Neural progenitor cell (in vitro differentiated cells): ENCODE measurements around the gene IFI27L1. TPM values are rescaled to one million over a fixed set of nuclear protein-coding genes. Genes with fewer than 3 reads are reported as not detected.

Experiments
- DNase-seq: peaks from one replicate; pipeline ENCODE4 v3.0.0-alpha.2; 2016; ENCODE audit warnings: low spot score
- H2AFZ ChIP-seq: fragments of 200-600 bp; sonication (generic); replicated peaks from 2 replicates; pipeline ENCODE4 v1.6.1; 2016; ENCODE audit warnings: antibody characterized with exemption
- H3F3A ChIP-seq: fragments of 200-600 bp; sonication (generic); 2 replicates; pipeline ENCODE4 v1.6.1; 2016; ENCODE audit warnings: antibody characterized with exemption, low read depth
- H3K27ac ChIP-seq: fragments of 200-600 bp; sonication (generic); 2 replicates; pipeline ENCODE4 v1.5.1; 2016; ENCODE audit warnings: mild to moderate bottlenecking
- H3K27me3 ChIP-seq: fragments of 200-600 bp; sonication (generic); 2 replicates; pipeline ENCODE4 v1.6.1; 2016; ENCODE audit warnings: mild to moderate bottlenecking, moderate library complexity
- H3K36me3 ChIP-seq: fragments of 200-600 bp; sonication (generic); 2 replicates; pipeline ENCODE4 v1.5.1; 2016
- H3K4me1 ChIP-seq: fragments of 200-600 bp; sonication (generic); 2 replicates; pipeline ENCODE4 v1.6.1; 2016; ENCODE audit warnings: mixed run types
- H3K4me2 ChIP-seq: fragments of 200-600 bp; sonication (generic); 2 replicates; pipeline ENCODE4 v1.6.1; 2016
- H3K4me3 ChIP-seq: fragments of 200-600 bp; sonication (generic); 2 replicates; pipeline ENCODE4 v1.5.1; 2016
- H3K79me2 ChIP-seq: fragments of 200-600 bp; sonication (generic); 2 replicates; pipeline ENCODE4 v1.6.1; 2016; ENCODE audit warnings: low read depth
- H3K9ac ChIP-seq: fragments of 200-600 bp; sonication (generic); 2 replicates; pipeline ENCODE4 v1.6.1; 2016
- H3K9me3 ChIP-seq: fragments of 200-600 bp; sonication (generic); 2 replicates; pipeline ENCODE4 v1.5.1; 2016; ENCODE audit warnings: low read depth
- H4K20me1 ChIP-seq: fragments of 200-600 bp; sonication (generic); 2 replicates; pipeline ENCODE4 v1.6.1; 2016; ENCODE audit warnings: low read depth
- H3K27ac Mint-ChIP-seq: 3 replicates; pipeline ENCODE4 v1.8.0; 2021; ENCODE audit warnings: mixed read lengths
- H3K27me3 Mint-ChIP-seq: 2 replicates; pipeline ENCODE4 v1.8.0; 2022; ENCODE audit warnings: low read depth, mild to moderate bottlenecking, inconsistent platforms, moderate library complexity, mixed read lengths; ENCODE audit not compliant: insufficient read depth
- H3K36me3 Mint-ChIP-seq: 3 replicates; pipeline ENCODE4 v1.8.0; 2021; ENCODE audit warnings: mixed read lengths
- H3K4me1 Mint-ChIP-seq: 3 replicates; pipeline ENCODE4 v1.8.0; 2021; ENCODE audit warnings: mixed read lengths
- H3K4me3 Mint-ChIP-seq: 3 replicates; pipeline ENCODE4 v1.8.0; 2021; ENCODE audit warnings: mild to moderate bottlenecking, moderate library complexity, mixed read lengths
- H3K9me3 Mint-ChIP-seq: 3 replicates; pipeline ENCODE4 v1.8.0; 2020; ENCODE audit warnings: mixed read lengths
- EZH2 ChIP-seq: fragments of 200-600 bp; sonication (generic); IDR thresholded peaks from 2 replicates; pipeline ENCODE4 v1.6.1; 2017; ENCODE audit warnings: antibody characterized with exemption, mild to moderate bottlenecking, moderate library complexity
- EZH2phosphoT487 ChIP-seq: fragments of 200-600 bp; sonication (generic); IDR thresholded peaks from 2 replicates; pipeline ENCODE4 v1.6.1; 2017; ENCODE audit warnings: antibody characterized with exemption
- total RNA-seq: library from RNA; depleted of rRNA; stranded (reverse); fragments of >200 nt; gene quantifications from 2 replicates; pipeline ENCODE4 v1.2.3, GENCODE V29; 2015; ENCODE audit warnings: low replicate concordance
- TF ChIP-seq, protein P1 (sequence below): fragments of 200-600 bp; sonication (generic); IDR thresholded peaks from 2 replicates; pipeline ENCODE4 v1.5.1; 2017; ENCODE audit warnings: antibody characterized with exemption, mild to moderate bottlenecking

The IFI27L1 gene
- total RNA-seq, 1 donor from 2014 or later: 10.8 TPM

DNA sequence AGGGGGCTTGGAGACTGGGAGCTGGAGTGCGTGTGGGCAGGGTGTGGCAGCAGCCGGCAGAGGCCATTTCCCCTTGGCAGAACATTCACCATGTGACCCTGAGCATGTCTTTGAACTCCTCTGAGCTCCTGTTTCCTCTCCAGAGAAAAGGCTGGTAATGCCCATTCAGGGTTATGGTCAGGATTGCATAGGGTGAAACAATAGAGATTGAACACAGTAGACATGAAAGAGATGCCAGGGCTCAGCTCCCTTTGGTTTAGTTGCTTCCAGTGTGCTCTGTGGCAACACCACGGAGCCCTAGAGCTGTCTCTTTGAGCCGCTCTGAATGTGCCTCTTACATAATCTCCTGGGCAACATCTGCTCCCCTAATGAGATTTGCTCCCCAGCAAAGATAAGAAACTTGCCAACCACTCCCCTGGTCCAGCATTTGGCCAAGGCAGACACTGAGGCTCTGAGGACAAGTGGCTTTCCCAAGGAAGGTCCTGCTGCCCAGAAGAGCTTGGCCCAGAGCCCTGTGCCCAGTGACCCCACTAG lies 34.0 kb downstream of the IFI27L1 start:
- H3K36me3 ChIP-seq: no peaks in the 10 kb centered on the region
- H3K27me3 Mint-ChIP-seq: peaks cover 2% of the 10 kb centered on the region
- H3K4me3 ChIP-seq: no peak overlapping the region
- H3K4me1 ChIP-seq: peaks cover 7% of the 10 kb centered on the region
- no peaks in the 10 kb centered on the region for H3K9me3 Mint-ChIP-seq
- H3K4me2 ChIP-seq: no peak overlapping the region
- H3K36me3 Mint-ChIP-seq: no peaks in the 10 kb centered on the region
- H3K27ac ChIP-seq: no peak overlapping the region
- H3K4me3 Mint-ChIP-seq: no peak overlapping the region
- no peak for DNase-seq
- no peak overlapping the region for H2AFZ ChIP-seq
- TF ChIP-seq EZH2phosphoT487 (no peak), EZH2 (no peak)
- TF ChIP-seq, protein P1, sequence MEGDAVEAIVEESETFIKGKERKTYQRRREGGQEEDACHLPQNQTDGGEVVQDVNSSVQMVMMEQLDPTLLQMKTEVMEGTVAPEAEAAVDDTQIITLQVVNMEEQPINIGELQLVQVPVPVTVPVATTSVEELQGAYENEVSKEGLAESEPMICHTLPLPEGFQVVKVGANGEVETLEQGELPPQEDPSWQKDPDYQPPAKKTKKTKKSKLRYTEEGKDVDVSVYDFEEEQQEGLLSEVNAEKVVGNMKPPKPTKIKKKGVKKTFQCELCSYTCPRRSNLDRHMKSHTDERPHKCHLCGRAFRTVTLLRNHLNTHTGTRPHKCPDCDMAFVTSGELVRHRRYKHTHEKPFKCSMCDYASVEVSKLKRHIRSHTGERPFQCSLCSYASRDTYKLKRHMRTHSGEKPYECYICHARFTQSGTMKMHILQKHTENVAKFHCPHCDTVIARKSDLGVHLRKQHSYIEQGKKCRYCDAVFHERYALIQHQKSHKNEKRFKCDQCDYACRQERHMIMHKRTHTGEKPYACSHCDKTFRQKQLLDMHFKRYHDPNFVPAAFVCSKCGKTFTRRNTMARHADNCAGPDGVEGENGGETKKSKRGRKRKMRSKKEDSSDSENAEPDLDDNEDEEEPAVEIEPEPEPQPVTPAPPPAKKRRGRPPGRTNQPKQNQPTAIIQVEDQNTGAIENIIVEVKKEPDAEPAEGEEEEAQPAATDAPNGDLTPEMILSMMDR: no peak
- H3F3A ChIP-seq: no peaks in the 10 kb centered on the region
- no peaks in the 10 kb centered on the region for H4K20me1 ChIP-seq
- H3K27me3 ChIP-seq: no peaks in the 10 kb centered on the region
- H3K79me2 ChIP-seq: no peaks in the 10 kb centered on the region
- no peak overlapping the region for H3K9ac ChIP-seq
- H3K27ac Mint-ChIP-seq: peak overlapping the region; percentile 25
- peaks cover 18% of the 10 kb centered on the region for H3K4me1 Mint-ChIP-seq
- H3K9me3 ChIP-seq: no peaks in the 10 kb centered on the region

DNA sequence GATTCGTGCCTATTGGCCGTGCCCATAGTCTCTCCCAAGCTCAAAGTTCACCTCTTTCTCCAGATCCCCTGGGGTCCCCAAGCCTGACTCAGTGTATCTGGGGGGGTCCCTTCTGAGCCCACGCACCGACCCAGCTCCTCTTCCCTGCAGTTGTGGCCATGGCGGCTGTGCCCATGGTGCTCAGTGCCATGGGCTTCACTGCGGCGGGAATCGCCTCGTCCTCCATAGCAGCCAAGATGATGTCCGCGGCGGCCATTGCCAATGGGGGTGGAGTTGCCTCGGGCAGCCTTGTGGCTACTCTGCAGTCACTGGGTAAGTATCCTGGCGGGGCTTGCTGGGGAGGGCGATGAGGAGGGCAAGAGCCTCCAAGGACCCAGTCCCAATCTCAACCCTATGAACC lies 34.5 kb downstream of the IFI27L1 start:
- Mint-ChIP-seq H3K4me1 (peaks cover 18% of the 10 kb centered on the region), H3K9me3 (peaks cover 2% of the 10 kb centered on the region), H3K36me3 (no peaks in the 10 kb centered on the region), H3K27ac (peak overlapping the region; percentile 25), H3K27me3 (peaks cover 3% of the 10 kb centered on the region), H3K4me3 (no peak overlapping the region)
- H3K36me3 ChIP-seq: no peaks in the 10 kb centered on the region
- TF ChIP-seq EZH2phosphoT487: no peak
- TF ChIP-seq EZH2: no peak
- TF ChIP-seq, protein P1: no peak
- no peak overlapping the region for H3K4me2 ChIP-seq
- H4K20me1 ChIP-seq: no peaks in the 10 kb centered on the region
- DNase-seq: no peak
- H3K79me2 ChIP-seq: no peaks in the 10 kb centered on the region
- H2AFZ ChIP-seq: no peak overlapping the region
- H3K27me3 ChIP-seq: no peaks in the 10 kb centered on the region
- no peak overlapping the region for H3K27ac ChIP-seq
- no peak overlapping the region for H3K9ac ChIP-seq
- H3K4me3 ChIP-seq: no peak overlapping the region
- no peaks in the 10 kb centered on the region for H3K9me3 ChIP-seq
- H3K4me1 ChIP-seq: peaks cover 2% of the 10 kb centered on the region
- no peaks in the 10 kb centered on the region for H3F3A ChIP-seq

DNA sequence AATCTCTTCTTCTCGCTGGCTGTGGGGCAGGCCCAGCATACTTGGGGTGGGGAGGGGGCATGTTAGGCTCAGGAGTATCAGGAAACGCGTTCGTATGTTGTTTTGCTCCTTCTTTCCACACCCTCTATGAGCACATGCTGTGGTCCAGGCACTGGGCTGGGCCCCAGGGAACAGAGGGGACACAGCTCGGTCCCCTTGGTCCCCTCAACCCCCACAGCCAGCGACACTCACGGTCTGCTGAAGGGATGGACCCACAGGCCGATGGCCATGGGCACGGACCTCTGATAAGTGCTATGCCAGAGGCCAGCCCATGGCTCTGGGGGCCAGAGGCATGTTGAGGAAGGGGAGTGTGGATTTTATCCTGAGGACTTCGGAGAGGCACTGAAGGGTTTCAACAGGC lies 35.6 kb downstream of the IFI27L1 start:
- H3K4me3 ChIP-seq: no peak overlapping the region
- no peaks in the 10 kb centered on the region for H3K36me3 ChIP-seq
- Mint-ChIP-seq H3K27me3 (peaks cover 11% of the 10 kb centered on the region), H3K27ac (no peak overlapping the region), H3K4me3 (no peak overlapping the region), H3K4me1 (peaks cover 18% of the 10 kb centered on the region), H3K36me3 (no peaks in the 10 kb centered on the region), H3K9me3 (peaks cover 6% of the 10 kb centered on the region)
- H4K20me1 ChIP-seq: no peaks in the 10 kb centered on the region
- H3K4me2 ChIP-seq: no peak overlapping the region
- no peak for TF ChIP-seq EZH2phosphoT487
- no peak overlapping the region for H2AFZ ChIP-seq
- no peak overlapping the region for H3K27ac ChIP-seq
- DNase-seq: no peak
- no peaks in the 10 kb centered on the region for H3K9me3 ChIP-seq
- no peaks in the 10 kb centered on the region for H3K79me2 ChIP-seq
- H3F3A ChIP-seq: no peaks in the 10 kb centered on the region
- H3K9ac ChIP-seq: no peak overlapping the region
- no peaks in the 10 kb centered on the region for H3K27me3 ChIP-seq
- no peaks in the 10 kb centered on the region for H3K4me1 ChIP-seq

DNA sequence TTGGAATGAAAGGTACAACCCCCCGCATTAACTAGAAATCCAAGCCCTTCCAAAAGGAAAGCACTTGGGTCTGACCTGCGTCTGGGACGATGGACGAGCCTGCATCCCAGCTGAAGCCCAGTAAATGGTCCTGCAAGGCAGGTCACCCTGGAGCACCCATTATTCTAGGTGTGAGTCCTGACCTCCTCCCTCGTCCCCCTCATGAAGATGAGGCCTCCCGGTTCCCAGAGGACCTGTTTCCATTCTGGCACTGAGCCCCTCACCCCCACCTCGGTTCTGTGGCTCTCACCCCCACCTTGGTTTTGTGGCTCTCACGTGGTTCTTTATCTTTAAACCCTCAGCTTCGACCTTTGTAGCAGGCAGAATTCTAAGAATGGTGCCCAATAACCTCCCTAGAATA lies 36.7 kb downstream of the IFI27L1 start:
- H3K9me3 Mint-ChIP-seq: peaks cover 6% of the 10 kb centered on the region
- H3K27ac Mint-ChIP-seq: no peak overlapping the region
- H3K4me3 Mint-ChIP-seq: no peak overlapping the region
- Histone ChIP-seq H4K20me1 (no peaks in the 10 kb centered on the region), H3K9ac (no peak overlapping the region), H2AFZ (no peak overlapping the region), H3K79me2 (no peaks in the 10 kb centered on the region), H3K9me3 (no peaks in the 10 kb centered on the region), H3K4me3 (no peak overlapping the region), H3K36me3 (no peaks in the 10 kb centered on the region), H3K27ac (no peak overlapping the region), H3K4me1 (no peaks in the 10 kb centered on the region), H3K27me3 (no peaks in the 10 kb centered on the region), H3F3A (no peaks in the 10 kb centered on the region), H3K4me2 (no peak overlapping the region)
- H3K4me1 Mint-ChIP-seq: peaks cover 16% of the 10 kb centered on the region
- no peaks in the 10 kb centered on the region for H3K36me3 Mint-ChIP-seq
- TF ChIP-seq, protein P1: no peak
- TF ChIP-seq EZH2phosphoT487 (no peak), EZH2 (no peak)
- DNase-seq: no peak
- H3K27me3 Mint-ChIP-seq: peaks cover 12% of the 10 kb centered on the region
